Adrenal gland (tissue), 5 donors: ENCODE measurements around the gene CNTN4.

Experiments used
- CTCF ChIP-seq, 6 experiments: fragments of 450-650 bp in 4 of 6; fragments of 200-600 bp in 2 of 6; sonication (generic) in 1 of 6; IDR thresholded peaks; 1 replicate in 5 of 6; 2 replicates in 1 of 6; pipeline versions ENCODE4 v1.5.1 to v1.8.0; 2016 to 2021; ENCODE audit warnings: antibody characterized with exemption in 6 of 6, mild to moderate bottlenecking in 2 of 6, moderate library complexity in 1 of 6
- POLR2A ChIP-seq, 2 donors: fragments of 450-650 bp; IDR thresholded peaks; one replicate each; pipeline ENCODE4 v1.6.1; 2017; ENCODE audit warnings: antibody characterized with exemption in 2 of 2, mild to moderate bottlenecking in 2 of 2, moderate library complexity in 1 of 2
- donor health status: DM: no; HTN: no; CAD: no.

DNA sequence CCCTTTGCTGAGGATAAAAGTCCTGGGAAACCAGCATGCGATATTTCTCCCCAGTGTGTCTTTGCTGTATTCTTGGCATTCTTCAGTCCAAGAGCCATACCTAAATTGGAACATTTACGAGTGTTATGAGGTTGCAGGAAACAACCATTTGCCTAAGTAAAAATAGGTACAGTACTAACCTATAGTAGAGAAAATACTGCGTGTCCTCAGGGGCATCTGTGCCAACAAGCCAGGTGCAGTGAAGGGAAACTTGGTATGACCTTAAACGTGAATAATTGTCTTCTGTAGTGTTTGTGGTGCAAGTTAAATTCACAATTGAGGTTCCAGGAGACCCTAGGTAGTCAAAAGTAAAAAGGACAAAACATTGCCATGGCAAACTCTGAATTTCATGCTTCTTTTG is 999.3 kb downstream of the CNTN4 start:
- no peak for TF ChIP-seq CTCF (IDR thresholded peaks at IDR 0.05)
- TF ChIP-seq POLR2A (IDR thresholded peaks at IDR 0.05), result no peak
